Smooth muscle cell (in vitro differentiated cells): ENCODE data around the gene KRT71. TPM values are rescaled to one million over a fixed set of nuclear protein-coding genes. Genes with fewer than 3 reads are reported as not detected.

Experiments
- DNase-seq: peaks from one replicate; lab custom pipeline; 2025; ENCODE audit not compliant: unreplicated experiment; lab: John Stamatoyannopoulos, UW
- H2AFZ ChIP-seq: fragments of 200-600 bp; sonication (generic); 2 replicates; pipeline ENCODE4 v1.6.0; 2016; ENCODE audit warnings: antibody characterized with exemption, low read depth, mild to moderate bottlenecking
- H3F3A ChIP-seq: fragments of 200-600 bp; sonication (generic); 2 replicates; pipeline ENCODE4 v1.6.0; 2017; ENCODE audit warnings: antibody characterized with exemption, low read depth
- H3K27ac ChIP-seq: fragments of 200-600 bp; sonication (generic); 2 replicates; pipeline ENCODE4 v1.5.1; 2016; ENCODE audit warnings: low read depth, mild to moderate bottlenecking
- H3K27me3 ChIP-seq: fragments of 200-600 bp; sonication (generic); 2 replicates; pipeline ENCODE4 v1.6.1; 2016; ENCODE audit warnings: low read depth, mild to moderate bottlenecking
- H3K36me3 ChIP-seq: fragments of 200-600 bp; sonication (generic); 2 replicates; pipeline ENCODE4 v1.5.1; 2016; ENCODE audit warnings: low read depth
- H3K4me1 ChIP-seq: fragments of 200-600 bp; sonication (generic); 2 replicates; pipeline ENCODE4 v1.5.1; 2016; ENCODE audit warnings: low read depth
- H3K4me2 ChIP-seq: fragments of 200-600 bp; sonication (generic); 2 replicates; pipeline ENCODE4 v1.6.0; 2016; ENCODE audit warnings: mild to moderate bottlenecking
- H3K4me3 ChIP-seq: fragments of 200-600 bp; sonication (generic); 2 replicates; pipeline ENCODE4 v1.5.1; 2016; ENCODE audit warnings: mild to moderate bottlenecking
- H3K79me2 ChIP-seq: fragments of 200-600 bp; sonication (generic); 2 replicates; pipeline ENCODE4 v1.6.0; 2016; ENCODE audit warnings: low read depth, mild to moderate bottlenecking
- H3K9ac ChIP-seq: fragments of 200-600 bp; sonication (generic); 2 replicates; pipeline ENCODE4 v1.6.0; 2016; ENCODE audit warnings: low read depth
- H3K9me3 ChIP-seq: fragments of 200-600 bp; sonication (generic); replicated peaks from 2 replicates; pipeline ENCODE4 v1.5.1; 2016; ENCODE audit warnings: low read depth
- H4K20me1 ChIP-seq: fragments of 200-600 bp; sonication (generic); 2 replicates; pipeline ENCODE4 v1.6.0; 2016; ENCODE audit warnings: low read depth
- WGBS: methylation state at CpG from one replicate; pipeline ENCODE4 v1.1.7; 2016; ENCODE audit warnings: low lambda C conversion rate; 5-methylcytosine and 5-hydroxymethylcytosine counted together
- polyA plus RNA-seq: library from polyadenylated mRNA; unstranded; fragments of >200 nt; fragmentation: Nextera tagmentation; extraction: Ambion mirVana; gene quantifications from 2 replicates; pipeline ENCODE4 v1.2.1, GENCODE V29; 2016
- total RNA-seq: library from RNA; depleted of rRNA; stranded (reverse); fragments of >200 nt; gene quantifications from 2 replicates; pipeline ENCODE4 v1.2.3, GENCODE V29; 2014
- TF ChIP-seq, protein P1 (sequence below): fragments of 200-600 bp; sonication (generic); IDR thresholded peaks from 2 replicates; pipeline ENCODE4 v1.5.1; 2017; ENCODE audit warnings: borderline replicate concordance, mild to moderate bottlenecking, antibody characterized with exemption; ENCODE audit not compliant: insufficient read depth, poor library complexity, severe bottlenecking

Gene KRT71
- total and polyA plus RNA-seq, 2 experiments from 2014 or later, result not detected

DNA sequence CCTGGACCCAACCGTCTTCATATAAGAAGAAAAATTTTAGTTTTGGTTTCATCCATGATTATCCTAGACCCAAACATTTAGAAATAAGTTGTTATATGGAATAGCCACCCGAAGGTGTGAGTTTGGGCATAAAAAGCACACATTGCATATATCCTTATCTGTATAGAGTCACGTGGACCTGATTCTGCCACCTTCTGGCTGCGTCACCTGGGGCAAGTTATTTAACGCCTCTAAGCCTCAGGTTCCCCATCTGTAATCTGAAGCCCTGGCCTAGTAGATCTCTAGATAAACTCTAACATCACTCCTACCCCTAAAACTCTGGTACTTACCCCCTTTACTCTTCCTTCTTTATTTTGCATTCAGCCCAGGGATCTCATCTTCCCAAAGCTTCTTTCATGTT, 18.5 kb downstream of the KRT71 start:
- Histone ChIP-seq H3K36me3 (no peaks in the 10 kb centered on the region), H4K20me1 (no peaks in the 10 kb centered on the region), H3K27ac (no peak overlapping the region), H3K9me3 (no peaks in the 10 kb centered on the region), H3K27me3 (no peaks in the 10 kb centered on the region), H3K79me2 (no peaks in the 10 kb centered on the region), H3K4me3 (no peak overlapping the region), H2AFZ (no peak overlapping the region), H3F3A (peaks cover 5% of the 10 kb centered on the region), H3K4me2 (no peak overlapping the region), H3K9ac (no peak overlapping the region), H3K4me1 (peaks cover 9% of the 10 kb centered on the region)
- TF ChIP-seq, protein P1, sequence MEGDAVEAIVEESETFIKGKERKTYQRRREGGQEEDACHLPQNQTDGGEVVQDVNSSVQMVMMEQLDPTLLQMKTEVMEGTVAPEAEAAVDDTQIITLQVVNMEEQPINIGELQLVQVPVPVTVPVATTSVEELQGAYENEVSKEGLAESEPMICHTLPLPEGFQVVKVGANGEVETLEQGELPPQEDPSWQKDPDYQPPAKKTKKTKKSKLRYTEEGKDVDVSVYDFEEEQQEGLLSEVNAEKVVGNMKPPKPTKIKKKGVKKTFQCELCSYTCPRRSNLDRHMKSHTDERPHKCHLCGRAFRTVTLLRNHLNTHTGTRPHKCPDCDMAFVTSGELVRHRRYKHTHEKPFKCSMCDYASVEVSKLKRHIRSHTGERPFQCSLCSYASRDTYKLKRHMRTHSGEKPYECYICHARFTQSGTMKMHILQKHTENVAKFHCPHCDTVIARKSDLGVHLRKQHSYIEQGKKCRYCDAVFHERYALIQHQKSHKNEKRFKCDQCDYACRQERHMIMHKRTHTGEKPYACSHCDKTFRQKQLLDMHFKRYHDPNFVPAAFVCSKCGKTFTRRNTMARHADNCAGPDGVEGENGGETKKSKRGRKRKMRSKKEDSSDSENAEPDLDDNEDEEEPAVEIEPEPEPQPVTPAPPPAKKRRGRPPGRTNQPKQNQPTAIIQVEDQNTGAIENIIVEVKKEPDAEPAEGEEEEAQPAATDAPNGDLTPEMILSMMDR, result no peak
- WGBS, result 80% methylated on average over 5 of the region's 5 CpGs
- DNase-seq, result no peak

DNA sequence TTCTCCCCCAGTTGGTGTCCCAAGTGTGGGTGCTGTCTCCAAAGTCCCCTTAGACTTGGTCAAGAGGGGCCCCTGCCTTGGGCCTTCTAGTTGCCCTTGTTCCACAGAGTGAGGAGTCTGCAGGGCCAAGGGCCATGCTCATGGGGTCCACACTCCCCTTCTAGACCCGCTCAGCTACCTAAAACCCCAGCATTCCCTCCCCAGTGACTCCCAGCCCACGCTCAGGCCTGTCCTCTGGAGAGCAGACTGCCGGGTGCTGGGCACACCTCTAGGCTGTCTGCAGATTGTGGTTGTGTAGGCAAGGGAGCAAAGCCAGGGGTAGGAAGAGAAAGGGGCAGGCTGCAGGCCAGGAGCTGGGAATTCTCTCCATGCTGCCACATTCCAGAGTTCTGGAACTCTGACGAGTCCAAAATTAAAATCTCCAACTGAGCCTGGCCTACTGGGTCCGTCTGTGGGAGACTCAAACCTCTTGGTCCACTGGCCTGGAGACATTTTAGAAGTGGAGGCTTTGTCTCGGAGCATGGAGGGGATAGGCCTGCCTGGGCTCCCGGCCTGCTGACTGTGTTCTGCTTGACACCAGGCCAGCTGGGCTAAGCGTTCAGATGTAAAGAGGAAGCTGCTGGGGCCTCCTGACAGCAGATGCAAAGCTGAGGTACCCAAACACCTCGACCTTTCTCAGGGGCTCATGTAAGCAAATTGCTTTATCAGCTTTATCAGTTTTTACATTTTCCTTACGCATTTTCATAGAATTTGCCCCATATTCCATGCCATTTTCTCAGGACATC, 19.1 kb downstream of the KRT71 start:
- no peak overlapping the region for H2AFZ ChIP-seq
- TF ChIP-seq, protein P1, result no peak
- H3K9ac ChIP-seq, result no peak overlapping the region
- H3F3A ChIP-seq, result peaks cover 5% of the 10 kb centered on the region
- 89% methylated on average over 10 of the region's 10 CpGs for whole genome bisulfite sequencing
- H3K27me3 ChIP-seq, result no peaks in the 10 kb centered on the region
- H3K4me3 ChIP-seq, result no peak overlapping the region
- no peak for DNase-seq
- no peaks in the 10 kb centered on the region for H3K9me3 ChIP-seq
- no peak overlapping the region for H3K27ac ChIP-seq
- peaks cover 5% of the 10 kb centered on the region for H3K4me1 ChIP-seq
- H3K4me2 ChIP-seq, result no peak overlapping the region
- no peaks in the 10 kb centered on the region for H3K79me2 ChIP-seq
- no peaks in the 10 kb centered on the region for H4K20me1 ChIP-seq
- no peaks in the 10 kb centered on the region for H3K36me3 ChIP-seq

DNA sequence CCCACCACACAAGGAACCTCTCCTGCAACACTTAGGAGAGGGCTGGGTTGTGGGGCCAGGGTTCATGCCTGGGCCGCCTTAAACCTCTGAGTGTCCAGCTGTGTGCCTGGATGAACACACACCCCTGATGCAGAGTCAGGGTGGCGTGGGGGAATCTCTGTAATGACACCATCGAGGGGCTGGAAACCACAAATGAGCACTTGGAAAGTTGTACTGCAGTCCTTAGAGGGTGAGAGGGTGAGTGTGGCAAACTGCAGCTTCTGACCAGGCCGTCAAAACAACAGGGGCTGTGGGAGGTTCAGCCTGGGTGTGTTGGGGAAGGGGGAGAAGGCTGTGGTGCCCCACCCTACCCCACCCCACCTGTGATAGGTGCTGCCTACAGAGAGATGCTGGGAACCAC, 20.3 kb downstream of the KRT71 start:
- Histone ChIP-seq H3K36me3 (no peaks in the 10 kb centered on the region), H3K4me3 (no peak overlapping the region), H3K9ac (no peak overlapping the region), H3K4me1 (no peaks in the 10 kb centered on the region), H3K27me3 (no peaks in the 10 kb centered on the region), H3K27ac (no peak overlapping the region), H3K9me3 (no peaks in the 10 kb centered on the region), H3F3A (no peaks in the 10 kb centered on the region), H3K4me2 (no peak overlapping the region), H4K20me1 (no peaks in the 10 kb centered on the region), H3K79me2 (no peaks in the 10 kb centered on the region), H2AFZ (no peak overlapping the region)
- no peak for DNase-seq
- TF ChIP-seq, protein P1, result no peak
- 33% methylated on average over 4 of the region's 4 CpGs for whole genome bisulfite sequencing

DNA sequence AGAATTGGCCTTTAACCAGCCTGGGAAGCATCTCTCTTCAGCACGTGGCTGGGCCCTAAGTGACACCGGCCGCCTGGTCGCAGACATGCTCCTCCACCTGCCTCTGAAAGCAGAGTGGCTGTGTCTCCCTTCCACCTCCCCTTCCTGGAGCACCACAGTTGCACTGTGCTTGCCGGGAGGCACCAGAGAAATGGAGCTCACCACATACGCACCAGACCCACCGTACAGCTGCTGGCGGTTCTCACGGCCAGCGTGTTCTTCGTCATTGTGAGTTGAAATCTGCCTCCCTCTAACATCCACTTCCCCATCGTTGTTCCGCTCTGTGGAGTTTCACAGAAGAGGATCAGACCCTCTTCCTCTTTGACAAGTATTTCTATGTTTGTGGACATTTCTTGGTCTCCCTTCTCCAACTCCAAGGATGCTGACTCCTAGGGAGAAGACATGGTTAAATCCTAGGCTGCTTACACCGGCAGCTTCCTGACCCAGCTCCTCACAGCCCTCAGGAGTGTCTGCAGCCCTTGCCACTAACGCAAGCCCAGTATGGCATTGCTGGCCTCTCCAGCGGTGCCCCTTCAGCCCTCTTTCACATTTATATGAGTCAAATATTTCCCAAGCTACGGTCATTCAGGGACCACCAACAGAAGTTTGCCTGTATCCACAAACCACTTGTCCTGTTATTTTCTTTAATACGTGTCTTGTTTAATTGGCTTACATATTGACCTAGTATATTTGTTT, 21.2 kb downstream of the KRT71 start:
- H3K27ac ChIP-seq, result no peak overlapping the region
- H4K20me1 ChIP-seq, result no peaks in the 10 kb centered on the region
- no peak overlapping the region for H3K4me3 ChIP-seq

More for the DNA sequence above, 21.2 kb downstream of the KRT71 start:
- Histone ChIP-seq H3K9ac (no peak overlapping the region), H3K9me3 (no peaks in the 10 kb centered on the region), H3K4me2 (no peak overlapping the region), H3F3A (no peaks in the 10 kb centered on the region), H2AFZ (no peak overlapping the region), H3K27me3 (no peaks in the 10 kb centered on the region), H3K4me1 (no peaks in the 10 kb centered on the region), H3K36me3 (no peaks in the 10 kb centered on the region), H3K79me2 (no peaks in the 10 kb centered on the region)
- DNase-seq, result no peak
- WGBS, result 79% methylated on average over 18 of the region's 18 CpGs
- TF ChIP-seq, protein P1, result no peak
